BLaER1 (cell line): ENCODE results near the gene PALB2.
"Not testable (repeated sequence)": the region's sequence is repeated elsewhere in the genome, so short reads cannot be mapped to it uniquely, and the experiment has no call there.

Source experiments
- H3K27ac ChIP-seq: shearing (Covaris generic); formaldehyde crosslinking; 2 replicates; pipeline ENCODE4 v1.8.1; 2022
- H3K27me3 ChIP-seq: shearing (Covaris generic); formaldehyde crosslinking; 2 replicates; pipeline ENCODE4 v1.8.1; 2022
- H3K36me3 ChIP-seq: shearing (Covaris generic); formaldehyde crosslinking; 2 replicates; pipeline ENCODE4 v1.8.1; 2022
- H3K4me1 ChIP-seq: shearing (Covaris generic); formaldehyde crosslinking; 2 replicates; pipeline ENCODE4 v1.8.1; 2022
- H3K4me2 ChIP-seq: shearing (Covaris generic); formaldehyde crosslinking; 2 replicates; pipeline ENCODE4 v1.8.1; 2022
- H3K4me3 ChIP-seq: shearing (Covaris generic); formaldehyde crosslinking; 2 replicates; pipeline ENCODE4 v1.8.1; 2022
- H3K9ac ChIP-seq: shearing (Covaris generic); formaldehyde crosslinking; 2 replicates; pipeline ENCODE4 v1.8.1; 2022
- H3K9me3 ChIP-seq: shearing (Covaris generic); formaldehyde crosslinking; 2 replicates; pipeline ENCODE4 v1.8.1; 2022
- H4K20me1 ChIP-seq: shearing (Covaris generic); formaldehyde crosslinking; 2 replicates; pipeline ENCODE4 v1.8.1; 2022
- Cebpa-rat ChIP-seq: shearing (Covaris generic); IDR thresholded peaks from 2 replicates; pipeline ENCODE4 v1.8.1; 2022

PALB2 gene

DNA sequence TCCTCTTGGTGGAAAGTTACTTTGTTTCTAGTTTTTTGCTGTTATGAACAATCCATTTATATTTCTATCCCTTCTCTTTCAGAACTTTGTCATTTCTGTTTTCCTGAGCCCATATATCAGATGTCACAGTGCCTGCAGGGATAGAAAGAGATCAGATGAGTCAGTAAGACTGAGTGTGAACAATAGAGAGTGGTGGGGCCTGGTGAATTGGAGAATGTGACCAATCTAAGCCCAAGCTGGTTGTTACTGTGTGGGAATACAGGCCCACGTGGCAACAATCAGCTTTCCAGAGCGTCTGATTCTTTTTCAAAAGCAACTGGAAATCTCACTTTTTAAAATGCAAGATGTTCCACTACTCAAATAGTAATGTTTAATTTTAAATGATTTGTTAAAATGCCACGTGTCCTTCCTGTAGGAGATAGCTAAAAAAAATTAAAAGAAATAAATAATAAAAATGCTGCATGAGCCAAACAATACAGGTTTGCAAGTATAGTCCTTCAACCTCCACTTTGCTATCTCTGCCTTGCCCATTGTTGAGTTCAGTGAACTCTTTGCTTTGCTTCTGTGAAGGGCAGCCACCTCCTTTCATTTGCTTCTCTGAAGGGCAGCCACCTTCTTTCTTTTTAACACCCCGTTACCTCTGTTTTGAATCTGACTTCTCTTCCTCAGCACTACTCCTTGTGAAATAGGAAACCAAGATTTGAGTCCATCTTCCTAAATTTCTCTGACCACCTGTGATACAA lies 9.7 kb upstream of the PALB2 start:
- Histone ChIP-seq H3K27ac (no peak overlapping the region), H3K4me1 (no peaks in the 10 kb centered on the region), H3K9me3 (no peaks in the 10 kb centered on the region; the same call in 1 of the 2 replicates), H3K4me2 (no peak overlapping the region), H3K36me3 (peaks cover 95% of the 10 kb centered on the region), H3K9ac (no peak overlapping the region), H4K20me1 (peaks cover 82% of the 10 kb centered on the region), H3K4me3 (no peak overlapping the region), H3K27me3 (no peaks in the 10 kb centered on the region)
- TF ChIP-seq Cebpa-rat, result no peak

- Histone ChIP-seq H3K36me3 (peaks cover 60% of the 10 kb centered on the region), H3K27me3 (no peaks in the 10 kb centered on the region), H3K4me2 (peak overlapping the region; percentile 87), H4K20me1 (peaks cover 29% of the 10 kb centered on the region), H3K27ac (peak overlapping the region; percentile 88), H3K4me3 (peak overlapping the region; percentile 84), H3K4me1 (peaks cover 26% of the 10 kb centered on the region), H3K9ac (peak overlapping the region; percentile 91), H3K9me3 (no peaks in the 10 kb centered on the region; the same call in 1 of the 2 replicates)
- TF ChIP-seq Cebpa-rat, result no peak
Measured at GRCh38 chr16:23642246-23642774, 1.2 kb upstream of the PALB2 start.

- H4K20me1 ChIP-seq, result peaks cover 15% of the 10 kb centered on the region
- no peaks in the 10 kb centered on the region for H3K27me3 ChIP-seq
- peak overlapping the region; percentile 84 for H3K4me3 ChIP-seq
- no peak for TF ChIP-seq Cebpa-rat
- H3K36me3 ChIP-seq, result peaks cover 58% of the 10 kb centered on the region
- H3K27ac ChIP-seq, result peak overlapping the region; percentile 88
- no peaks in the 10 kb centered on the region for H3K9me3 ChIP-seq
- peaks cover 26% of the 10 kb centered on the region for H3K4me1 ChIP-seq
- peak overlapping the region; percentile 91 for H3K9ac ChIP-seq
- peak overlapping the region; percentile 96 for H3K4me2 ChIP-seq
Measured at GRCh38 chr16:23640615-23640930, 537 bp downstream of the PALB2 start.

DNA sequence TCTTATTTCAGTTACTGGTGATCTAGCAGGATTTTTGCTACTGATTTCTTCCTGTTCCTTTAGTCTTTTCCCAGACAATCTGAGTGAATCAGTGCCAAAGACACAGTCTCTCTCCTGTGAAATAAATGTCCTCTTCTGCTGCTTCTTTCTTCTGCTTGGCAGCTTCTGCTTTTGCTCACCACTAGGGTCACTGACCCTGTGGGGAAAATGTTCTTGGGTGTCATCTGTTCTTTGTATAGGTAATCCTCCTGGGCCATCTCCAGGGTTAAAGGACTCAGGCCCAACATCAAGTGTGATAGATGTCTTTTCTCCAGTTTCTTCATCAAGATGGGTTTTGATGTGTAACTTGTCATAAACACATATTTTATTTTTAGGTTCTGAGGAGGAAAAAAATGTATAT lies 5.2 kb downstream of the PALB2 start:
- no peaks in the 10 kb centered on the region for H3K27me3 ChIP-seq
- H3K9ac ChIP-seq, result no peak overlapping the region
- no peak for TF ChIP-seq Cebpa-rat
- H3K9me3 ChIP-seq, result no peaks in the 10 kb centered on the region
- H3K4me2 ChIP-seq, result no peak overlapping the region
- H4K20me1 ChIP-seq, result peaks cover 8% of the 10 kb centered on the region; the same call in 1 of the 2 replicates
- H3K4me3 ChIP-seq, result no peak overlapping the region
- H3K36me3 ChIP-seq, result peaks cover 73% of the 10 kb centered on the region
- H3K4me1 ChIP-seq, result peaks cover 11% of the 10 kb centered on the region
- no peak overlapping the region for H3K27ac ChIP-seq

GRCh38 chr16:23634461-23635036 lies 6.6 kb downstream of the PALB2 start:
- H3K36me3 ChIP-seq, result peaks cover 87% of the 10 kb centered on the region
- no peak overlapping the region for H3K27ac ChIP-seq
- no peak overlapping the region for H3K4me2 ChIP-seq
- no peak for TF ChIP-seq Cebpa-rat
- H3K9ac ChIP-seq, result no peak overlapping the region
- H4K20me1 ChIP-seq, result peaks cover 13% of the 10 kb centered on the region; the same call in 1 of the 2 replicates
- H3K9me3 ChIP-seq, result no peaks in the 10 kb centered on the region
- H3K4me3 ChIP-seq, result no peak overlapping the region
- H3K4me1 ChIP-seq, result peaks cover under 1% of the 10 kb centered on the region; the same call in 1 of the 2 replicates
- no peaks in the 10 kb centered on the region for H3K27me3 ChIP-seq

- not testable (repeated sequence) for H3K9me3 ChIP-seq
Measured at GRCh38 chr16:23631874-23632273, 9.2 kb downstream of the PALB2 start.

DNA sequence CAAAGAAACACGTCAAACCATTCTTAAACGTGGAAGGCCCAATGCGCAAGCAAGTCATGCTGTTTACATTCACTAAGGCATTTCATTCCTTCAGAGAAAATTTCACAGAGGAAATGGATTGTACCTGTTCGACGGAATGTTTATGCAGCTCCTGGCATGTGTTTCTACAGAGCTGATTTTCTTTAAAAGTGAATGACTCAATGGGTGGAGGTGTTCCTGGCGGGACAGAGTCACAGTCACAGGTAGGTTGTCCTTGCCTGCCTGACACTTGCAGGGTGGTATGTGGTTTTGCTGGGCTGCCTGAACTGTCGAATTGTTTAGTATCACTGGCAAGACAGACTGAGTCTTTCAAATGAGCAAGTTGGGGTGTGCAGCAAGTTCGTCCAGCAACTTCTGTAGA lies 11.6 kb downstream of the PALB2 start:
- Histone ChIP-seq H3K36me3 (peaks cover 90% of the 10 kb centered on the region), H3K9me3 (no peaks in the 10 kb centered on the region), H4K20me1 (peaks cover 16% of the 10 kb centered on the region; the same call in 1 of the 2 replicates), H3K4me3 (no peak overlapping the region), H3K9ac (no peak overlapping the region), H3K4me2 (no peak overlapping the region), H3K27ac (no peak overlapping the region), H3K27me3 (no peaks in the 10 kb centered on the region), H3K4me1 (no peaks in the 10 kb centered on the region)
- TF ChIP-seq Cebpa-rat, result no peak

More at GRCh38 chr16:23631874-23632273, 9.2 kb downstream of the PALB2 start:
- H3K27ac ChIP-seq, H3K4me2 ChIP-seq, H3K4me1 ChIP-seq, H3K9ac ChIP-seq, H3K4me3 ChIP-seq, H3K27me3 ChIP-seq: not testable (repeated sequence)
- H3K36me3 ChIP-seq, result peaks cover 88% of the 10 kb centered on the region
- H4K20me1 ChIP-seq, result peaks cover 16% of the 10 kb centered on the region; the same call in 1 of the 2 replicates

DNA sequence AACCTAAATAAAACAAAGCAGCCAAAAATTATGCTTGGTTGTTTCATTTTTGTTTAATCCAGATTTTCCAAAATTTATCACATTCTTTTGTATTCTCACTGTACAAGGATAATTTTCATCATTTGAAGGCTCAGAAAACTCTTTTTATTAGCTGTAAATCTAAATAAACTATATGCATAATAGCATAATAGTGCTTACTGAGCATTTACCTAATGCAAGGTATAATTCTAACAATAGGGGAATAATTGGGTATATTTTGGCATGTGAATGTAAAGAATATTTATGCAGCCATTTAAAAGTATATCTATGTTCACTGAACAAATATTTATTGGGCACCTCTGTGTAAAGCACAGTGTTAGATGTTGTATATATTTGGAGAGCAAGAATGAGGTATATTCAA lies 17.0 kb downstream of the PALB2 start:
- Histone ChIP-seq H3K9me3 (no peaks in the 10 kb centered on the region), H3K9ac (no peak overlapping the region), H3K36me3 (peaks cover 93% of the 10 kb centered on the region), H3K4me1 (no peaks in the 10 kb centered on the region), H3K4me2 (no peak overlapping the region), H3K27me3 (no peaks in the 10 kb centered on the region), H3K27ac (no peak overlapping the region), H4K20me1 (no peaks in the 10 kb centered on the region; the same call in 1 of the 2 replicates), H3K4me3 (no peak overlapping the region)
- no peak for TF ChIP-seq Cebpa-rat

GRCh38 chr16:23615805-23616204 lies 25.3 kb downstream of the PALB2 start:
- no peaks in the 10 kb centered on the region for H4K20me1 ChIP-seq
- TF ChIP-seq Cebpa-rat, result no peak
- no peaks in the 10 kb centered on the region for H3K9me3 ChIP-seq
- H3K27me3 ChIP-seq, result no peaks in the 10 kb centered on the region
- H3K4me2 ChIP-seq, result no peak overlapping the region
- no peak overlapping the region for H3K4me3 ChIP-seq
- peaks cover 95% of the 10 kb centered on the region for H3K36me3 ChIP-seq
- no peaks in the 10 kb centered on the region for H3K4me1 ChIP-seq
- H3K9ac ChIP-seq, result no peak overlapping the region
- no peak overlapping the region for H3K27ac ChIP-seq

DNA sequence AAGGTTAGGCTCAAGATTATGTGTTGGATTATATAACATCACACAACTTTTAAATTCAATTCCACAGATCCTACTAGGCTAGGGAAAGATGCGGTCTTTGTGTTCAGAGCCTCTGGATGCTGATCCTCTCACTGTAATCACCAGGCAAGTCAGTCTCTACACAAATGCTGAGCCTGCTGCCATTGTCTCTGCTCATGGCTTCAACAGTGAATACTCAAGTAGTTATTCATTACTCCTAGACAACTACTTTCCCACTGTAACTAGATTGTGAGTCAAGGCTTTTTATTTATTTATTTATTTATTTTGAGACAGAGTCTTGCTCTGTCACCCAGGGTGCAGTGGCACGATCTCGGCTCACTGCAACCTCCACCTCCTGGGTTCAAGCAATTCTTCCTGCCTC lies 29.2 kb downstream of the PALB2 start:
- Histone ChIP-seq H3K4me3 (no peak overlapping the region), H3K27me3 (no peaks in the 10 kb centered on the region), H3K4me2 (no peak overlapping the region), H4K20me1 (no peaks in the 10 kb centered on the region), H3K27ac (no peak overlapping the region), H3K9ac (no peak overlapping the region), H3K4me1 (no peaks in the 10 kb centered on the region), H3K36me3 (peaks cover 93% of the 10 kb centered on the region), H3K9me3 (no peaks in the 10 kb centered on the region)
- TF ChIP-seq Cebpa-rat, result no peak

GRCh38 chr16:23610905-23611304 lies 30.2 kb downstream of the PALB2 start:
- not testable (repeated sequence) for H3K4me3 ChIP-seq, H3K4me1 ChIP-seq, H3K27me3 ChIP-seq, H3K27ac ChIP-seq, H3K9me3 ChIP-seq, H3K4me2 ChIP-seq, H3K9ac ChIP-seq, H4K20me1 ChIP-seq
- peaks cover 93% of the 10 kb centered on the region for H3K36me3 ChIP-seq
